Activated CD8-positive, alpha-beta T cell treated with anti-CD3 and anti-CD28 coated beads for 36 hours (primary cell): ENCODE data around the gene KRTAP9-6. TPM values are rescaled to one million over a fixed set of nuclear protein-coding genes. Genes with fewer than 3 reads are reported as not detected.
"Not testable (repeated sequence)": the region's sequence is repeated elsewhere in the genome, so short reads cannot be mapped to it uniquely, and the experiment has no call there.

Experiments
- ATAC-seq: fragments of 200-7000 bp; cut with Tn5 transposase; one replicate; pipeline ENCODE4 v1.10.0; 2021; ENCODE audit warnings: mild to moderate bottlenecking, moderate library complexity
- CTCF ChIA-PET: fragments of 350-600 bp; sonication (Branson Sonifier 250); formaldehyde crosslinking; loops from one replicate; lab custom pipeline; 2021; ENCODE audit warnings: antibody characterized with exemption; lab: Charles Lee
- POLR2A ChIA-PET: fragments of 350-600 bp; sonication (Branson Sonifier 250); formaldehyde crosslinking; loops from one replicate; lab custom pipeline; 2021; ENCODE audit warnings: antibody characterized with exemption; lab: Charles Lee
- DNase-seq: peaks from one replicate; pipeline ENCODE4 v3.0.0-alpha.2; 2020
- H3K27ac Mint-ChIP-seq: one replicate; pipeline ENCODE4 v1.8.0; 2021; ENCODE audit warnings: mild to moderate bottlenecking, mixed read lengths
- H3K27me3 Mint-ChIP-seq: one replicate; pipeline ENCODE4 v1.8.0; 2021; ENCODE audit warnings: mixed read lengths
- H3K36me3 Mint-ChIP-seq: one replicate; pipeline ENCODE4 v1.8.0; 2021; ENCODE audit warnings: low read depth, mixed read lengths
- H3K4me1 Mint-ChIP-seq: one replicate; pipeline ENCODE4 v1.8.0; 2021; ENCODE audit warnings: low read depth, mixed read lengths
- H3K4me3 Mint-ChIP-seq: one replicate; pipeline ENCODE4 v1.8.0; 2021; ENCODE audit warnings: mild to moderate bottlenecking, moderate library complexity, mixed read lengths
- H3K9me3 Mint-ChIP-seq: one replicate; pipeline ENCODE4 v1.8.0; 2021; ENCODE audit warnings: mixed read lengths
- intact Hi-C: fragments of 100-400 bp; cut with micrococcal nuclease; formaldehyde crosslinking; loops from one replicate; pipeline ENCODE4 v1.10.0; 2022
- total RNA-seq, 2 experiments: library from RNA; stranded (reverse); gene quantifications; one replicate each; pipeline ENCODE4 v1.2.3, GENCODE V29; 2021
- TF ChIP-seq, protein P1 (sequence below): fragments of 200-600 bp; IDR thresholded peaks from one replicate; pipeline ENCODE4 v1.8.0; 2022; ENCODE audit warnings: antibody characterized with exemption, mild to moderate bottlenecking

The KRTAP9-6 gene
- total RNA-seq, 2 experiments from 2014 or later: not detected

DNA sequence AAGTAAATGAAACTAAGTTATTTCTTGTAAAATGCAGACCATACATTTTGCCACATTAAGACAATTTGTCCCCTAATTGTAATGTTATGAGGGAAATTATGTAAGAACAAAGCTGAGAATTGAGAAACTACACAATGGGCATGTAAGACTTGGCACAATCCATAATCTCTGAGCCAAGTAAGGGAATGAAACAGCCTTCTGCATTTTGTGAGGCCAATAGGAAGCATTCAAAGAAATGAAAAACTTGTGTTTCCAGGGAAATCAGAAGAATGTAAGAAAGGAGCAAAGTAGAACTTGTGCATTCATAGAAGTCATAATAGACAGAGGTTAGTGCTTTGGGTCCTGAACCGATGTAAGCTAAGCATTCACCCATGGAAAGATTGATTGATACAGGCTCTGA, 13.9 kb upstream of the KRTAP9-6 start:
- no peak overlapping the region for H3K4me3 Mint-ChIP-seq
- ATAC-seq (no peak), DNase-seq (no peak)
- no peaks in the 10 kb centered on the region for H3K36me3 Mint-ChIP-seq
- H3K27ac Mint-ChIP-seq: no peak overlapping the region
- TF ChIP-seq, protein P1, sequence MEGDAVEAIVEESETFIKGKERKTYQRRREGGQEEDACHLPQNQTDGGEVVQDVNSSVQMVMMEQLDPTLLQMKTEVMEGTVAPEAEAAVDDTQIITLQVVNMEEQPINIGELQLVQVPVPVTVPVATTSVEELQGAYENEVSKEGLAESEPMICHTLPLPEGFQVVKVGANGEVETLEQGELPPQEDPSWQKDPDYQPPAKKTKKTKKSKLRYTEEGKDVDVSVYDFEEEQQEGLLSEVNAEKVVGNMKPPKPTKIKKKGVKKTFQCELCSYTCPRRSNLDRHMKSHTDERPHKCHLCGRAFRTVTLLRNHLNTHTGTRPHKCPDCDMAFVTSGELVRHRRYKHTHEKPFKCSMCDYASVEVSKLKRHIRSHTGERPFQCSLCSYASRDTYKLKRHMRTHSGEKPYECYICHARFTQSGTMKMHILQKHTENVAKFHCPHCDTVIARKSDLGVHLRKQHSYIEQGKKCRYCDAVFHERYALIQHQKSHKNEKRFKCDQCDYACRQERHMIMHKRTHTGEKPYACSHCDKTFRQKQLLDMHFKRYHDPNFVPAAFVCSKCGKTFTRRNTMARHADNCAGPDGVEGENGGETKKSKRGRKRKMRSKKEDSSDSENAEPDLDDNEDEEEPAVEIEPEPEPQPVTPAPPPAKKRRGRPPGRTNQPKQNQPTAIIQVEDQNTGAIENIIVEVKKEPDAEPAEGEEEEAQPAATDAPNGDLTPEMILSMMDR: no peak
- H3K27me3 Mint-ChIP-seq: no peaks in the 10 kb centered on the region
- intact Hi-C loops: no loop called here
- no peaks in the 10 kb centered on the region for H3K9me3 Mint-ChIP-seq
- H3K4me1 Mint-ChIP-seq: peaks cover 2% of the 10 kb centered on the region
- ChIA-PET CTCF (interaction anchor here (1.4 kb wide), 1 partner anchor 412 kb away, joined by 3 read pairs; no protein-coding TSS in a partner anchor), POLR2A (no interaction called here)

DNA sequence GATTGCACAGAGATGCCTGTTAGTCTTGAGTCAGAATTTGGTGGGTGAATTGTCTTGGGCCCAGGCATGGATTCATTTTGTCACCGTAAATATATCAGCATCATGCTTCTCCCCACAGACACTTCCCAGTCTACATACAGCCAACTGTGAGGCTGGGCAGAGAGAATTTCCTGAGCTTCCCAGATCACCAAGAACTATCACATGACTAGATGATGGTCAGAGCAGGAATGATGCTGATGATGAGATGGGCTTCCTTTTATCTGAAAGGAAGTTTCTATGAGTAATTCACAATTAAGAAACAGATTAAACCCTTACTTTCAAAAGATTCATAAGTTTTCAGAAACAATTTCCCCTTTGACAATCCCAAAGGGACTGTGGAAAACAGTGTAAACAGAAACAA, 10.3 kb upstream of the KRTAP9-6 start:
- ChIA-PET CTCF (no interaction called here), POLR2A (no interaction called here)
- no peak overlapping the region for H3K27ac Mint-ChIP-seq
- no peaks in the 10 kb centered on the region for H3K36me3 Mint-ChIP-seq
- DNase-seq: no peak
- H3K4me1 Mint-ChIP-seq: peaks cover 2% of the 10 kb centered on the region
- TF ChIP-seq, protein P1: no peak
- no peak overlapping the region for H3K4me3 Mint-ChIP-seq
- no peak for ATAC-seq
- no peaks in the 10 kb centered on the region for H3K9me3 Mint-ChIP-seq
- intact Hi-C loops: no loop called here
- peaks cover 10% of the 10 kb centered on the region for H3K27me3 Mint-ChIP-seq

DNA sequence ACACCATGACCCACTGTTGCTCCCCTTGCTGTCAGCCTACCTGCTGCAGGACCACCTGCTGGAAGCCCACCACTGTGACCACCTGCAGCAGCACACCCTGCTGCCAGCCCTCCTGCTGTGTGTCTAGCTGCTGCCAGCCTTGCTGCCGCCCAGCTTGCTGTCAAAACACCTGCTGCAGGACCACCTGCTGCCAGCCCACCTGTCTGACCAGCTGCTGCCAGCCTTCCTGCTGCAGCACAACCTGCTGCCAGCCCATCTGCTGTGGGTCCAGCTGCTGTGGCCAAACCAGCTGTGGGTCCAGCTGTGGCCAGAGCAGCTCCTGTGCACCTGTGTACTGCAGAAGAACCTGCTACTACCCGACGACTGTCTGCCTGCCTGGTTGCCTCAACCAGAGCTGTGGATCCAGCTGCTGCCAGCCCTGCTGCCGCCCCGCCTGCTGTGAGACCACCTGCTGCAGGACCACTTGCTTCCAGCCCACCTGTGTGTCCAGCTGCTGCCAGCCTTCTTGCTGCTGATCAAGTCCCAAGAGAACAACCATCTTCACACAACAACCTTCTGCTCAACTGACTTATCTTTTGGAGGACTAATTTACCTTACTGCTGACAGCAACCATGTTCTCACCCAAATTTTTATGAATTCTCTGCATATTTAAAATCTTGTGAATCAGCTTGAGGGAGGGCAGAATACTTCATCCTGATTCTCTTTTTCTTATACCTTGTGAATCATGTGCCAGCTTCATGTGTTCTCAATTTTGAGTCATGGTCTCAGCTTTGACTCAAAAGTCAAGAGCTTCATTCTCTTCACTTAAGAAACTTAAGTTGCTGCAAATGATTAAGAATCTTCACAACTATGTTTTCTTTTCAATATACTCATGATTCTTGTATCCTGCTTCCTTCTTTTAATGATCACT, 9.5 kb upstream of the KRTAP9-6 start, which contains the start of gene KRTAP9-9:
Gene KRTAP9-9, plus strand, starts transcription at position 4 of the 910 bp plus-strand sequence.
- H3K27me3 Mint-ChIP-seq, intact Hi-C loops, H3K27ac Mint-ChIP-seq: not testable (repeated sequence)

DNA sequence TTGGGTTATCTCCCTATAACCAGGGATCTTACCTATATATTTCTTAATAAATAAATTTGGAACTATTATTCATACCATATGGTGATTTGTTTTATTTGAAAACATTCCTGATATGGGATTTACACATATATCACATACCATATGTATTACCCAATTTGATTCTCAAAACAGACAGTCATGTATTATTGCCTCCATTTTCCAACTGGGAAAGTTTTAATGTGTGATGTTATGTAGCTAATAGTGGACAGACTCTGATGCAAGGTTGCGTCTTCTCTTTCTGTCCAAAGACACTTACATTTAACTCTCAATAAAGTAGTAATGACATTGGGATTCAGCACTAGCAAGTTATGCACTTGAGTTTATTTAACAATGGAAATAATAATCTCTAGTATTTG, 8.9 kb upstream of the KRTAP9-6 start:
- ATAC-seq (no peak), DNase-seq (no peak)
- Mint-ChIP-seq H3K9me3 (no peaks in the 10 kb centered on the region), H3K36me3 (no peaks in the 10 kb centered on the region), H3K4me1 (peaks cover 5% of the 10 kb centered on the region), H3K4me3 (no peak overlapping the region), H3K27me3 (peaks cover 10% of the 10 kb centered on the region), H3K27ac (no peak overlapping the region)
- ChIA-PET POLR2A (no interaction called here), CTCF (interaction anchor here (1.0 kb wide), 1 partner anchor 73 kb away, joined by 3 read pairs; no protein-coding TSS in a partner anchor)
- intact Hi-C loops: no loop called here
- TF ChIP-seq, protein P1: no peak

More for the DNA sequence above, 9.5 kb upstream of the KRTAP9-6 start, which contains the start of gene KRTAP9-9:
- POLR2A ChIA-PET, H3K36me3 Mint-ChIP-seq, DNase-seq, H3K4me3 Mint-ChIP-seq, H3K9me3 Mint-ChIP-seq, H3K4me1 Mint-ChIP-seq, ATAC-seq: not testable (repeated sequence)
- CTCF ChIA-PET: interaction anchor here (1.0 kb wide), 1 partner anchor 74 kb away, joined by 3 read pairs; no protein-coding TSS in a partner anchor

DNA sequence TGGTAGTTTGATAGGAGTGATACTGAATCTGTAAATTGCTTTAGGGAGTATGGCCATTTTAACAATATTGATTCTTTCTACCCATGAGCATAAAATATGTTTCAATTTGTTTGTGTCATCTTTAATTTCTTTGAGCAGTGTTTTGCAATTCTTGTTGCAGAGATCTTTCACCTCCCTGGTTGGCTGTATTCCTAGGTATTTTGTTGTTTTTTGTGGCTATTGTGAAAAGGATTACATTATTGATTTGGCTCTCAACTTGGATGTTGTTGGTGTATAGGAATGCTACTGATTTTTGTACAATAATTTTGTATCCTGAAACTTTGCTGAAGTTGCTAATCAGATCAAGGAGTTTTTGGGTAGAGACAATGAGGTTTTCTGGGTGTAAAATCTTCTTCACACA, 6.8 kb upstream of the KRTAP9-6 start:
- CTCF ChIA-PET: no interaction called here

More for the DNA sequence above, 6.8 kb upstream of the KRTAP9-6 start:
- Mint-ChIP-seq H3K36me3 (no peaks in the 10 kb centered on the region), H3K27ac (no peak overlapping the region), H3K4me3 (no peak overlapping the region), H3K27me3 (peaks cover 10% of the 10 kb centered on the region), H3K4me1 (peaks cover 5% of the 10 kb centered on the region), H3K9me3 (no peaks in the 10 kb centered on the region)
- ATAC-seq (no peak), DNase-seq (no peak)
- POLR2A ChIA-PET: no interaction called here
- TF ChIP-seq, protein P1: no peak
- intact Hi-C loops: no loop called here
